Prostate gland (tissue), 2 donors: Measurements from ENCODE around the gene ZC3H12C.

Source experiments
- CTCF ChIP-seq, 4 experiments: fragments of 200-600 bp in 2 of 4; fragments of 450-650 bp in 2 of 4; sonication (generic) in 2 of 4; IDR thresholded peaks; 1 replicate in 3 of 4; 2 replicates in 1 of 4; pipeline ENCODE4 v1.5.1; 2016 to 2019; ENCODE audit warnings: antibody characterized with exemption in 4 of 4, mild to moderate bottlenecking in 2 of 4, moderate library complexity in 2 of 4
- POLR2A ChIP-seq: fragments of 450-650 bp; IDR thresholded peaks from one replicate; pipeline ENCODE4 v1.6.1; 2016; ENCODE audit warnings: antibody characterized with exemption, mild to moderate bottlenecking
- POLR2AphosphoS5 ChIP-seq: sonication (generic); formaldehyde crosslinking; IDR thresholded peaks from one replicate; pipeline ENCODE4 v1.6.1; 2017; ENCODE audit warnings: antibody characterized with exemption

- no peak for TF ChIP-seq CTCF (IDR thresholded peaks at IDR 0.05)
- TF ChIP-seq POLR2AphosphoS5, result no peak
- TF ChIP-seq POLR2A, result no peak
Measured at GRCh38 chr11:110133160-110133559, 40.0 kb downstream of the ZC3H12C start.
